ENCODE data around the gene UBAP1L.

UBAP1L gene

DNA sequence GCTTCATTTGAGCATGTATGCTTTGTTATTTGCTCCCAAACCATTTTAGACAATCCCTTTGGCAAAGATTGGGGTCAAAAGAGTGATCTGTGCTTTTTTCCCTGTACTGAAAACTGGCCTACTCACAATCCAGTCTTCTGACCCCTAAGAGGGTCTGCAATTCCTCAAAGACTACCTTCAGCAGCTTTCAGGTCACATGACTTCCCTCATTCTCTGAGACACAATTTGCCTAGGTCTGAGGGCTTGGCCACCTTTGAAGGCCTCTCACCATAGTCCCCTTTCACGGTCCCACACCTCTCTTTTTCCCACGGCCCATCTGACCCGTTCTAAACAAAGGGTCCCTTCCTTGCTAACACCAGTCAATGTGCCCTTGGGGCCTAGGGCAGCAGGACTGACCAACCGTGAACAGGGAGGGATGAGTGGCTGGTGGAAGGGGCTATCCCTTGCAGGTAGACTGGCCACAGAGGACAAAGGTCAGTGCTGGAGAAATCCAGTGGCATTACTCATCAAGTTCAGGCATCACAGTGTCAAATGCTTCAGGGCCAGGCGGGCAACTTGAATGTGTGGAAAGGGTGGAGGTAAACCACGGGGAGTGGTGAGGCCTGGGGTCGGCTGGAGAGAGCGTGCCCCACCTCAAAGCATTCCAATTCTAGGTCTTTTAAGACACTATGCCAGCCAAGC lies 58.0 kb downstream of the UBAP1L start:
- Mint-ChIP-seq H3K36me3 (ENCODE audit: low read depth) (peaks cover 48% of the 10 kb centered on the region), H3K4me1 (peaks cover 7% of the 10 kb centered on the region), H3K4me3 (no peak overlapping the region), H3K27ac (peak overlapping the region; percentile 48 to 94 (median 50)), H3K27me3 (ENCODE audit: low read depth) (no peaks in the 10 kb centered on the region), H3K9me3 (no peaks in the 10 kb centered on the region)
- TF ChIP-seq CTCF (IDR thresholded peaks at IDR 0.05; ENCODE audit: unreplicated experiment in 3 of 3): no peak

GRCh38 chr15:65056106-65056505 lies 58.9 kb downstream of the UBAP1L start:
- Mint-ChIP-seq H3K4me1 (peaks cover 10% of the 10 kb centered on the region), H3K27me3 (ENCODE audit: low read depth) (no peaks in the 10 kb centered on the region), H3K36me3 (ENCODE audit: low read depth) (peaks cover 52% of the 10 kb centered on the region), H3K27ac (peak overlapping the region; percentile 50 to 94 (median 59)), H3K4me3 (no peak overlapping the region), H3K9me3 (no peaks in the 10 kb centered on the region)
- no peak for TF ChIP-seq CTCF (IDR thresholded peaks at IDR 0.05; ENCODE audit: unreplicated experiment in 3 of 3)

DNA sequence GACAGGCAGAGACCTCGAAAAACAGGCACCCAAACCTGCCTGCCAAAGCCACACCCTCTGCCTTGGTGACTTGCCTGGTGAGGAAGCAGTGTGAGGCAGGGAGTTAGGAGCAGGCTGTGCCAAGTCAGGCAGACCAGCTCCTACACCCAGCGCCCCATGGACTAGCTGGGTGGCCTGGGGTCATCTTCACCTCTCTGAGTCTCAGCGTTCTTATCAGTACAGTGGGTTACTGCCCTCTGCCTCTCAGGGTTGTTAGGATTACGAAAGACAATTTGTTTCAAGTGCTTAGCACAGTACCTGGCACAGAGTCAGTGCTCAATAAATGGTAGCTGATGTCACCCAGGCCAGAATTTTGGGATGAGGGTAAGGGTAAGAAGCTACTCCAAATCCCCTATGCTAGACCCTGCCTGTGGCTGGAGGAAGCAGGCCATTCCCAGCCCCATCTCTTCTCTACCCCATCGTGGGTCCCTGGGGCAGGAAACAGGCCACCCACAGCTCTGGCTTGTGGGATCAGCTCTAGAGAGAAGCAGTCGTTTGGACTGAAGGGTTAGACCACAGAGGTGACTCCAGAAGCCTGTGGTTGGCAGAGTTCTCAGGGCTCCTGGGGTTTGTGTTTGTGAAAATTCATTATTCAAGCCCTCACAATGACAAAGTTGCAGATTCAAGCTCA lies 59.7 kb downstream of the UBAP1L start:
- Mint-ChIP-seq H3K27ac (peak overlapping the region; percentile 50 to 94 (median 59)), H3K36me3 (ENCODE audit: low read depth) (peaks cover 46% of the 10 kb centered on the region), H3K4me1 (peaks cover 14% of the 10 kb centered on the region), H3K4me3 (no peak overlapping the region), H3K9me3 (no peaks in the 10 kb centered on the region), H3K27me3 (ENCODE audit: low read depth) (no peaks in the 10 kb centered on the region)
- TF ChIP-seq CTCF (IDR thresholded peaks at IDR 0.05; ENCODE audit: unreplicated experiment in 3 of 3): no peak

GRCh38 chr15:65054333-65055200 lies 60.4 kb downstream of the UBAP1L start:
- peak overlapping the region; percentile 27 to 62 (median 47) for H3K27ac Mint-ChIP-seq
- H3K4me3 Mint-ChIP-seq: no peak overlapping the region
- H3K4me1 Mint-ChIP-seq: peaks cover 21% of the 10 kb centered on the region
- TF ChIP-seq CTCF (IDR thresholded peaks at IDR 0.05; ENCODE audit: unreplicated experiment in 3 of 3): peak; percentile 89 to 92 (median 91)
- no peaks in the 10 kb centered on the region for H3K9me3 Mint-ChIP-seq
- peaks cover 39% of the 10 kb centered on the region for H3K36me3 Mint-ChIP-seq (ENCODE audit: low read depth)
- no peaks in the 10 kb centered on the region for H3K27me3 Mint-ChIP-seq (ENCODE audit: low read depth)

DNA sequence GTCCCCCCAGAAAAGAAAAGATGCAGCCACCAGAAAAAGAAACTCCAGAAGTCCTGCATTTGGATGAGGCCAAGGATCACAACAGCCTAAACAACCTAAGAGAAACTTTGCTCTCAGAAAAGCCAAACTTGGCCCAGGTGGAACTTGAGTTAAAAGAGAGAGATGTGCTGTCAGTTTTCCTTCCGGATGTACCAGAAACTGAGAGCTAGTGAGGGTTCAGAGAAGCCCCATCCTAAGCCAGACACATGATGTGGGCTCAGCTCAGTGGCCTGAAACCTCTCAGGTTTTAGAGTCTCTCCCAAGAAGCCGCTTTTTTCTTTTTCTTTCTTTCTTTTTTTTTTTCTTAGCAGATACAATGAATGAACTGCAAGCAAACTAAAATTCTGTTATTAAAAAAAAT lies 62.0 kb downstream of the UBAP1L start:
- Mint-ChIP-seq H3K4me3 (no peak overlapping the region), H3K27ac (peak overlapping the region in 1 of 3 experiments; percentile 60)

More for the DNA sequence above, 62.0 kb downstream of the UBAP1L start:
- no peaks in the 10 kb centered on the region for H3K27me3 Mint-ChIP-seq (ENCODE audit: low read depth)
- H3K9me3 Mint-ChIP-seq: no peaks in the 10 kb centered on the region
- no peak for TF ChIP-seq CTCF (IDR thresholded peaks at IDR 0.05; ENCODE audit: unreplicated experiment in 3 of 3)
- H3K36me3 Mint-ChIP-seq (ENCODE audit: low read depth): peaks cover 37% of the 10 kb centered on the region
- peaks cover 30% of the 10 kb centered on the region for H3K4me1 Mint-ChIP-seq
